Neural progenitor cell (in vitro differentiated cells): ENCODE measurements around the gene XPC.

Experiments
- EZH2 ChIP-seq: fragments of 200-600 bp; sonication (generic); IDR thresholded peaks from 2 replicates; pipeline ENCODE4 v1.6.1; 2017; ENCODE audit warnings: antibody characterized with exemption, mild to moderate bottlenecking, moderate library complexity
- EZH2phosphoT487 ChIP-seq: fragments of 200-600 bp; sonication (generic); IDR thresholded peaks from 2 replicates; pipeline ENCODE4 v1.6.1; 2017; ENCODE audit warnings: antibody characterized with exemption
- TF ChIP-seq, protein P1 (sequence below): fragments of 200-600 bp; sonication (generic); IDR thresholded peaks from 2 replicates; pipeline ENCODE4 v1.5.1; 2017; ENCODE audit warnings: antibody characterized with exemption, mild to moderate bottlenecking

DNA sequence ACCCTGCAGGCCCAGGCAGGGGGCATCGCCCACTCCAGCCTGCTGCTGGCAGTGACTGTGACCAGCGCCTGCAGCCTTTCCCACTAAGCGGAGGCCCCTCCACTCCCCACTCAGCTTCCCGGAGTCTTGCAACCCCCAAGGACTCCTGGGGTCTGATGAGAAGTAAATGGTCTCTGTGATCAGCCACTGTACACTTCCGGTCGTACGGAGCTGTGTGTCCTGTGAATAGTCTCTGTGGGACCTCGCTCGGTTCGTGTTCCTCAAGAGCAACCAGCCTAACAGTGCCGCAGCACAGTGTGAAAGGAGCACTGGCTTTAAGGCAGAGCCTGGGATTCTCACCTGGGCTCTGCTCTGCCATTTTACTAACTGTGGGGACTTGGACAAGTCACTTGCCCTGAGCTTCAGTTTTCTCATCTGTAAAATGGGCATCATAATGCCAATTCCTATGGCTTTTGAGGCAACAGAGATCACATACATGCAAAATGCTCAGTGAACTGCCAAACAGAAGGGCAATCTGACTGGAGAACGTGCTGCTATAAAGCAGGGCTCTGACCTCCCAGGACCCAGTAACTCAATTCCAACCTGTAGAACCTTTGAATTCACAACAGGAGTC, 26.8 kb downstream of the XPC start:
- TF ChIP-seq EZH2phosphoT487 (no peak), EZH2 (no peak)
- TF ChIP-seq, protein P1, sequence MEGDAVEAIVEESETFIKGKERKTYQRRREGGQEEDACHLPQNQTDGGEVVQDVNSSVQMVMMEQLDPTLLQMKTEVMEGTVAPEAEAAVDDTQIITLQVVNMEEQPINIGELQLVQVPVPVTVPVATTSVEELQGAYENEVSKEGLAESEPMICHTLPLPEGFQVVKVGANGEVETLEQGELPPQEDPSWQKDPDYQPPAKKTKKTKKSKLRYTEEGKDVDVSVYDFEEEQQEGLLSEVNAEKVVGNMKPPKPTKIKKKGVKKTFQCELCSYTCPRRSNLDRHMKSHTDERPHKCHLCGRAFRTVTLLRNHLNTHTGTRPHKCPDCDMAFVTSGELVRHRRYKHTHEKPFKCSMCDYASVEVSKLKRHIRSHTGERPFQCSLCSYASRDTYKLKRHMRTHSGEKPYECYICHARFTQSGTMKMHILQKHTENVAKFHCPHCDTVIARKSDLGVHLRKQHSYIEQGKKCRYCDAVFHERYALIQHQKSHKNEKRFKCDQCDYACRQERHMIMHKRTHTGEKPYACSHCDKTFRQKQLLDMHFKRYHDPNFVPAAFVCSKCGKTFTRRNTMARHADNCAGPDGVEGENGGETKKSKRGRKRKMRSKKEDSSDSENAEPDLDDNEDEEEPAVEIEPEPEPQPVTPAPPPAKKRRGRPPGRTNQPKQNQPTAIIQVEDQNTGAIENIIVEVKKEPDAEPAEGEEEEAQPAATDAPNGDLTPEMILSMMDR, result no peak
